KG1 (cell line): ENCODE measurements around the gene LIPT2.
"Not testable (repeated sequence)": the region's sequence is repeated elsewhere in the genome, so short reads cannot be mapped to it uniquely, and the experiment has no call there.

Experiments
- DNase-seq: peaks from one replicate; lab custom pipeline; 2025; lab: John Stamatoyannopoulos, UW

Gene LIPT2

GRCh38 chr11:74492974-74493790, at the start of gene LIPT2:
TSS of gene LIPT2 (minus strand) at chr11:74493724. CDS start at chr11:74493703, 21 bp downstream.
- peak; percentile 95 for DNase-seq

GRCh38 chr11:74541466-74541865, 47.9 kb upstream of the LIPT2 start:
- DNase-seq, result no peak

GRCh38 chr11:74540270-74540669, 46.7 kb upstream of the LIPT2 start:
- DNase-seq, result no peak

GRCh38 chr11:74538680-74539079, 45.2 kb upstream of the LIPT2 start:
- no peak for DNase-seq

GRCh38 chr11:74535371-74536160, 42.0 kb upstream of the LIPT2 start:
- DNase-seq, result no peak

- DNase-seq, result not testable (repeated sequence)
Observed at GRCh38 chr11:74534946-74535275, 41.4 kb upstream of the LIPT2 start.

- no peak for DNase-seq
Observed at GRCh38 chr11:74534216-74534945, 40.9 kb upstream of the LIPT2 start.

- DNase-seq, result no peak
Observed at GRCh38 chr11:74533421-74533820, 39.9 kb upstream of the LIPT2 start.

GRCh38 chr11:74532501-74533246, 39.1 kb upstream of the LIPT2 start:
- no peak for DNase-seq

- no peak for DNase-seq
Observed at GRCh38 chr11:74524978-74525377, 31.5 kb upstream of the LIPT2 start.

- no peak for DNase-seq
Observed at GRCh38 chr11:74524501-74524900, 31.0 kb upstream of the LIPT2 start.

- no peak for DNase-seq
Observed at GRCh38 chr11:74522776-74523175, 29.3 kb upstream of the LIPT2 start.

- DNase-seq, result no peak
Observed at GRCh38 chr11:74521666-74522252, 28.2 kb upstream of the LIPT2 start.

GRCh38 chr11:74520927-74521665, 27.6 kb upstream of the LIPT2 start:
- DNase-seq, result no peak

GRCh38 chr11:74520316-74520715, 26.8 kb upstream of the LIPT2 start:
- no peak for DNase-seq

GRCh38 chr11:74519710-74520109, 26.2 kb upstream of the LIPT2 start:
- DNase-seq, result no peak

- DNase-seq, result not testable (repeated sequence)
Observed at GRCh38 chr11:74517592-74517991, 24.1 kb upstream of the LIPT2 start.

- no peak for DNase-seq
Observed at GRCh38 chr11:74507582-74507981, 14.1 kb upstream of the LIPT2 start.

- DNase-seq, result no peak
Observed at GRCh38 chr11:74506823-74507222, 13.3 kb upstream of the LIPT2 start.

- DNase-seq, result no peak
Observed at GRCh38 chr11:74505911-74506310, 12.4 kb upstream of the LIPT2 start.
